GM12865 (cell line): ENCODE measurements around the gene SLC16A5.

ENCODE experiments used
- DNase-seq: peaks from one replicate; pipeline ENCODE4 v3.0.0; 2010; ENCODE audit warnings: low read depth
- H3K4me3 ChIP-seq: 2 replicates; pipeline ENCODE4 v1.5.1; 2011; ENCODE audit warnings: mild to moderate bottlenecking, low read depth, low read length, control low read depth
- TF ChIP-seq, protein P1 (sequence below): IDR thresholded peaks from 2 replicates; pipeline ENCODE4 v1.5.1; 2011; ENCODE audit warnings: low read length, control low read depth, low read depth, inconsistent platforms; ENCODE audit not compliant: insufficient read depth; ENCODE audit errors: missing control alignments

The SLC16A5 gene

DNA sequence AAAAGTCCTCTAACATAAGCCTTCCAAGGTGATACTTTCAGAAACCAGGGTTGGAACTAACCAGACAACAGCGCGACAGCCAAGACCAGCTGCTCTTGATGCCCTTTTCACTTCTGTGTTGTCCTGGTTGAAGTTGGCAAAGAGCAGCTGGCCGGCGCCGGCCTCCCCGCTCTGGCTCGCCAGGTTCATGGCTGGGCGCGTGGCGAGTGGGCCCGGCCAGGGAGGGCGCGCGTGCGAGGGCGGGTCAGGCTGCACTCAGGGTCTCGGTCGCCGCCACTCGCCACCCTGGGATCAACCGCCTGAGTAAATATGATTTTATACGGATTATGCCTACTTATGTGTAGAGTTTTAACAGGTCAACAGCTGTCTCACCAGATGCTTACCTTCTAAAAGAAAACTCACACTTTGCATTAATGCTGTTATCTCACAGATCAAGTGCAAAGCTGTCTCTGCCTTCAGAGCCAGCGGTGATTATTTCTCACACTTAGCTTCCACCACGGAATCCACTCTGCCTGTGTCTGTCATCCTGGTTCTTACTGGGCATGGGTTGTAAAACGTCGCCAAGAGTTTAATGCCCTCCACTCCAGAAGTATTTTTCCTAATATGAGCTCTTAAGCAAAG lies 27.2 kb upstream of the SLC16A5 start:
- DNase-seq: no peak
- TF ChIP-seq, protein P1, sequence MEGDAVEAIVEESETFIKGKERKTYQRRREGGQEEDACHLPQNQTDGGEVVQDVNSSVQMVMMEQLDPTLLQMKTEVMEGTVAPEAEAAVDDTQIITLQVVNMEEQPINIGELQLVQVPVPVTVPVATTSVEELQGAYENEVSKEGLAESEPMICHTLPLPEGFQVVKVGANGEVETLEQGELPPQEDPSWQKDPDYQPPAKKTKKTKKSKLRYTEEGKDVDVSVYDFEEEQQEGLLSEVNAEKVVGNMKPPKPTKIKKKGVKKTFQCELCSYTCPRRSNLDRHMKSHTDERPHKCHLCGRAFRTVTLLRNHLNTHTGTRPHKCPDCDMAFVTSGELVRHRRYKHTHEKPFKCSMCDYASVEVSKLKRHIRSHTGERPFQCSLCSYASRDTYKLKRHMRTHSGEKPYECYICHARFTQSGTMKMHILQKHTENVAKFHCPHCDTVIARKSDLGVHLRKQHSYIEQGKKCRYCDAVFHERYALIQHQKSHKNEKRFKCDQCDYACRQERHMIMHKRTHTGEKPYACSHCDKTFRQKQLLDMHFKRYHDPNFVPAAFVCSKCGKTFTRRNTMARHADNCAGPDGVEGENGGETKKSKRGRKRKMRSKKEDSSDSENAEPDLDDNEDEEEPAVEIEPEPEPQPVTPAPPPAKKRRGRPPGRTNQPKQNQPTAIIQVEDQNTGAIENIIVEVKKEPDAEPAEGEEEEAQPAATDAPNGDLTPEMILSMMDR: no peak
- no peak overlapping the region for H3K4me3 ChIP-seq

DNA sequence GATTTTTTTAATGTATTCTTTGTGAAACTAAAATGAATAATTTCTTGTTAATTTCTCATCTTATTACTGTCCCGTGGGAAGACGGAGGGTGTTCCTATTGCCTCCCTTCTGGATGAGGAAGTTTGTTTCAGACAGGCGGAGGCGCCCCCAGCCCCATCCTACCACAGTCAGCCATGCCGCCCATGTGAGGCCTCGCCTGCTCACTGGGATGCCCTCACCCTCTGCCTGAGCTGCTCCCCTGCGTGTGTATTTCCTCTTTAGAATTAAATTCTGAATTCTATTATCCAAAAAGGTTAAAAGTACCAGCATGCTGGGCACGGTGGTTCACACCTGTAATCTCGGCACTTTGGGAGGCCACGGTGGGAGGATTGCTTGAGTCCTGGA lies 26.7 kb upstream of the SLC16A5 start:
- DNase-seq: no peak
- H3K4me3 ChIP-seq: no peak overlapping the region
- TF ChIP-seq, protein P1: no peak

DNA sequence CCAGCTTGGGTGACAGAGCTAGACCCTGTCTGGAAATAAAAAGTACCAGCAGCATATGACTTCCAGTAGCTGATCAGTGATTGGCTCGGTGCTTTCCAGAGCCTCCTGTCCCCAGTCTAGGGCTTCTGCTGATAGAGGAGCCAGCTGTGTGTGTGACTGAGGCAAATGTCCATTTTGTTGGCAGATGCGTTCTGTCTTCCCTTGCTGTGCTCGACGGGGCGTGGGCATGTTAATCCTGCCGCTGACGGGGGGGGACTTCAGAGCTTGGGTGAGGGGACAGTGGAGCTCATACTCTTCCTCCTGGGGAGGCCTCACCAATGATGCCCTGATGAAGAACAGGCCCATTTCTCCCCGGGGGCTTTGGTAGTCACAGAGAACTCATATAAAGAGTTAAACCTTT lies 26.1 kb upstream of the SLC16A5 start:
- H3K4me3 ChIP-seq: no peak overlapping the region
- TF ChIP-seq, protein P1: no peak
- DNase-seq: no peak

DNA sequence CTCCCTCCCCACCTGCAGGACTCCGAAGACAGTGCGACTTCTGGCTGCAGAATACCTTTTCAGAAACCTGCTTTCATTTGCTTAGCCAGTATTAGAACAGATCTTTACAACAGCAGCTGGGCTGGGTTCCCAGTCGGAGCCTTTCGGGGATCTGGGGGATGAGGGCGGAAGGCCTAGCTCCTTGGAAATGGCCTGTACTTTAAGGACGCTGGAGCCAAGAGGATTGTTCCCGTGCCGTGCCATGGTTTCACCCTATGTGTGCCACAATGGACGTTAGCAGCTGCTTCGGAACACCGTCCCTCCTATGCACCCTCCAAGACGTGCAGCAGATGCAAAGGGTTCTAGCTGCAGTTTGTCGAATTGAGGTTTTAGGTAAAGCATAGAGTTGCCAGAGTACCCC lies 24.6 kb upstream of the SLC16A5 start:
- no peak overlapping the region for H3K4me3 ChIP-seq
- TF ChIP-seq, protein P1: no peak
- no peak for DNase-seq

DNA sequence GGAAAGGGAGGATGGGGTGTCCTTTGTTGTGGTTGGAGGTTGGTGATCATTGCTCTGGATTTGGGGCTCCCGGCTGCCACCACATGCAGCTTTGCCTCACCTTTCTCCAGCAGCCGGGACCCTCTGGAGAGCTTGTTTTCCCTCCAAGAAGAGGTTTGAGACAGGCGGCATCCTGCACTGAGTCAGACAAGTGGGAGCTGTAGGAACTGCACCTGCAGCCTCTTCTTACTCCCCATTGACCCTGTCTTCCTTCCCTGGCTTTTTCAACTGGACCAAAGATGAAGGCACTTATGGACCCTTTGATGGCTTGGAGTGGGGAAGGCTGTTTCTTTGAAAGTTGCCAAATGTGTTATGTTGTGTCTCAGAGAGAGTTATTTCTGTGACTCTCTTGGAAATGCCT lies 24.1 kb upstream of the SLC16A5 start:
- no peak overlapping the region for H3K4me3 ChIP-seq
- TF ChIP-seq, protein P1: no peak
- DNase-seq: no peak

DNA sequence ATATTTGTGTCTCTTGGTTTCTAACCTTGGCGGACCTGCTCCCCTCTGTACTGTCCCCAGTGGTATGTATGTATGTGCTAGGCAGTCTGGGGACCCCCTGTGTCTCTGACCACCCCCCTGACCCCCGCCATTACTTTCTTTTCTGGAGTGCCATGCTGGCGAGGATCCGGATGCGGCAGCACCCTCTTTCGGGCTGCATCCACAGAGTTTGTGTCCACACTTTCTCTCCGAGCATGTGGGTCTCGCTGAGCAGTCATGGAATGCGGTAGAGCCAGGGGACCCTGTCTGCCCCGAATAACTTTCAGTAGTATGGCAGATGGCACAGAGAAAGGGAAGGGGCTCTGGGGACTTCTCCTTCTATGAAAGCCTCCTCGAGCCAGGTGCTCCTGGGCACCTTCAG lies 23.7 kb upstream of the SLC16A5 start:
- DNase-seq: no peak
- TF ChIP-seq, protein P1: no peak
- H3K4me3 ChIP-seq: no peak overlapping the region

DNA sequence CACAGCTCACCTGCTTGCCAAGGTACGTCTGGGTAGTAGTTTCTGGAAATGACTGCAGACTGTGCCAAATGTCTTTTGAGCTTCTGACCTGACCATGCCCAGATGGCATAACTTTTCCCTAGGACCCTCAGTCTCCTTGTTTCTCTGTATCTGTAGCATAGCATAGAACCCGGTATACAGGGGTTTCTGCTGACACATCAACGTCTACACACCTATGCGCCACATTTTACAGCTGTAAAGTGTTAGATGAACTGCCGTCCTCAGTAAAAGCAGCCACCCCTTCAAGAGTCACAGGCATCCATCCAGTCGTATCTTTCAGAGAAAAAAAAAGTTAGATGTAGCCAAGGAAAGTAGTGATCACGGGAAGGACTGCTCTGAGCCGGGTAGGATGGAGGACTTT lies 23.3 kb upstream of the SLC16A5 start:
- no peak overlapping the region for H3K4me3 ChIP-seq
- TF ChIP-seq, protein P1: no peak
- DNase-seq: no peak
